KMS-11 (cell line): Measurements from ENCODE around the gene GLRB.

Experiments used
- H2AFZ ChIP-seq: fragments of 200-600 bp; sonication (generic); 2 replicates; pipeline ENCODE4 v1.6.1; 2016; ENCODE audit warnings: antibody characterized with exemption, mixed run types, low read depth
- H3K27ac ChIP-seq: fragments of 200-600 bp; sonication (generic); 2 replicates; pipeline ENCODE4 v1.6.1; 2016; ENCODE audit warnings: mild to moderate bottlenecking, mixed run types
- H3K27me3 ChIP-seq: fragments of 200-600 bp; sonication (generic); 2 replicates; pipeline ENCODE4 v1.6.1; 2017; ENCODE audit warnings: mild to moderate bottlenecking, low read depth, mixed run types, moderate library complexity; ENCODE audit not compliant: insufficient read depth
- H3K36me3 ChIP-seq: fragments of 200-600 bp; sonication (generic); 2 replicates; pipeline ENCODE4 v1.6.1; 2017; ENCODE audit warnings: mild to moderate bottlenecking, mixed run types; ENCODE audit not compliant: insufficient read depth
- H3K4me1 ChIP-seq: fragments of 200-600 bp; sonication (generic); 2 replicates; pipeline ENCODE4 v1.6.1; 2016; ENCODE audit warnings: mild to moderate bottlenecking, low read depth, mixed run types; ENCODE audit not compliant: poor library complexity, severe bottlenecking
- H3K4me2 ChIP-seq: fragments of 200-600 bp; sonication (generic); 2 replicates; pipeline ENCODE4 v1.7.0; 2016; ENCODE audit warnings: mild to moderate bottlenecking, mixed run types
- H3K4me3 ChIP-seq: fragments of 200-600 bp; sonication (generic); IDR thresholded peaks from 2 replicates; pipeline ENCODE4 v1.6.1; 2017; ENCODE audit warnings: low read depth, low read length, mixed read lengths; ENCODE audit not compliant: insufficient read depth
- H3K79me2 ChIP-seq: fragments of 200-600 bp; sonication (generic); 2 replicates; pipeline ENCODE4 v1.6.1; 2016; ENCODE audit warnings: low read depth, mixed run types; ENCODE audit not compliant: insufficient read depth
- H3K9ac ChIP-seq: fragments of 200-600 bp; sonication (generic); 2 replicates; pipeline ENCODE4 v1.6.1; 2016; ENCODE audit warnings: mild to moderate bottlenecking, mixed run types
- H4K20me1 ChIP-seq: fragments of 200-600 bp; sonication (generic); 2 replicates; pipeline ENCODE4 v1.6.1; 2016; ENCODE audit warnings: mild to moderate bottlenecking, mixed run types; ENCODE audit not compliant: insufficient read depth
- CTCF ChIP-seq: fragments of 200-600 bp; sonication (generic); conservative IDR thresholded peaks from 2 replicates; pipeline ENCODE4 v1.6.1; 2017; ENCODE audit warnings: low read depth, mild to moderate bottlenecking, antibody characterized with exemption, low read length, moderate library complexity, mixed read lengths

The GLRB gene

GRCh38 chr4:157079441-157079840 lies 3.5 kb downstream of the GLRB start:
- H4K20me1 ChIP-seq, result no peaks in the 10 kb centered on the region
- H3K27ac ChIP-seq, result no peak overlapping the region
- H2AFZ ChIP-seq, result no peak overlapping the region
- no peaks in the 10 kb centered on the region for H3K36me3 ChIP-seq
- H3K9ac ChIP-seq, result no peak overlapping the region
- no peak overlapping the region for H3K4me2 ChIP-seq
- H3K79me2 ChIP-seq, result no peaks in the 10 kb centered on the region
- H3K4me3 ChIP-seq, result no peak overlapping the region
- H3K27me3 ChIP-seq, result no peaks in the 10 kb centered on the region
- no peak for TF ChIP-seq CTCF
- H3K4me1 ChIP-seq, result no peaks in the 10 kb centered on the region

- Histone ChIP-seq H3K79me2 (no peaks in the 10 kb centered on the region), H3K27ac (no peak overlapping the region), H3K4me1 (no peaks in the 10 kb centered on the region), H2AFZ (no peak overlapping the region), H3K4me2 (no peak overlapping the region), H4K20me1 (no peaks in the 10 kb centered on the region), H3K27me3 (no peaks in the 10 kb centered on the region), H3K9ac (no peak overlapping the region), H3K36me3 (no peaks in the 10 kb centered on the region), H3K4me3 (no peak overlapping the region)
- TF ChIP-seq CTCF, result no peak
Observed at GRCh38 chr4:157080605-157081004, 4.7 kb downstream of the GLRB start.

- Histone ChIP-seq H3K4me3 (no peak overlapping the region), H3K27me3 (no peaks in the 10 kb centered on the region), H3K4me2 (no peak overlapping the region), H2AFZ (no peak overlapping the region), H3K4me1 (no peaks in the 10 kb centered on the region), H3K27ac (no peak overlapping the region), H3K79me2 (no peaks in the 10 kb centered on the region), H3K9ac (no peak overlapping the region), H4K20me1 (no peaks in the 10 kb centered on the region), H3K36me3 (no peaks in the 10 kb centered on the region)
- TF ChIP-seq CTCF, result no peak
Observed at GRCh38 chr4:157095716-157096115, 19.8 kb downstream of the GLRB start.

- H2AFZ ChIP-seq, result no peak overlapping the region
- no peak for TF ChIP-seq CTCF
- no peaks in the 10 kb centered on the region for H3K27me3 ChIP-seq
- H3K4me3 ChIP-seq, result no peak overlapping the region
- no peak overlapping the region for H3K4me2 ChIP-seq
- no peaks in the 10 kb centered on the region for H3K79me2 ChIP-seq
- no peaks in the 10 kb centered on the region for H4K20me1 ChIP-seq
- H3K4me1 ChIP-seq, result no peaks in the 10 kb centered on the region
- no peak overlapping the region for H3K9ac ChIP-seq
- H3K27ac ChIP-seq, result no peak overlapping the region
- no peaks in the 10 kb centered on the region for H3K36me3 ChIP-seq
Observed at GRCh38 chr4:157096439-157096838, 20.5 kb downstream of the GLRB start.

- Histone ChIP-seq H3K4me3 (no peak overlapping the region), H2AFZ (no peak overlapping the region), H4K20me1 (no peaks in the 10 kb centered on the region), H3K79me2 (no peaks in the 10 kb centered on the region), H3K36me3 (no peaks in the 10 kb centered on the region), H3K27me3 (no peaks in the 10 kb centered on the region), H3K4me2 (no peak overlapping the region), H3K4me1 (no peaks in the 10 kb centered on the region), H3K9ac (no peak overlapping the region), H3K27ac (no peak overlapping the region)
- no peak for TF ChIP-seq CTCF
Observed at GRCh38 chr4:157099506-157099905, 23.6 kb downstream of the GLRB start.
